Mononuclear cell (primary cell): Measurements from ENCODE around the gene ATP11A. TPM values are rescaled to one million over a fixed set of nuclear protein-coding genes. Genes with fewer than 3 reads are reported as not detected.

Source experiments
- H3K27me3 ChIP-seq: 2 replicates; pipeline ENCODE4 v1.6.0; 2011; ENCODE audit warnings: low read length, control low read depth; ENCODE audit not compliant: insufficient read depth
- H3K4me1 ChIP-seq: 2 replicates; pipeline ENCODE4 v1.5.1; 2011; ENCODE audit warnings: mild to moderate bottlenecking, low read length, control low read depth; ENCODE audit not compliant: insufficient read depth
- H3K4me3 ChIP-seq: 2 replicates; pipeline ENCODE4 v1.5.1; 2011; ENCODE audit warnings: mild to moderate bottlenecking, low read length, moderate library complexity
- H3K9me3 ChIP-seq: 2 replicates; pipeline ENCODE4 v1.5.1; 2011; ENCODE audit warnings: low read depth, mild to moderate bottlenecking, control low read depth, low read length
- total RNA-seq: library from RNA; depleted of rRNA; stranded (reverse); fragments of >200 nt; gene quantifications from one replicate; pipeline ENCODE4 v1.2.3, GENCODE V29; 2012

The ATP11A gene
- total RNA-seq, 1 donor, result 24.9 TPM

DNA sequence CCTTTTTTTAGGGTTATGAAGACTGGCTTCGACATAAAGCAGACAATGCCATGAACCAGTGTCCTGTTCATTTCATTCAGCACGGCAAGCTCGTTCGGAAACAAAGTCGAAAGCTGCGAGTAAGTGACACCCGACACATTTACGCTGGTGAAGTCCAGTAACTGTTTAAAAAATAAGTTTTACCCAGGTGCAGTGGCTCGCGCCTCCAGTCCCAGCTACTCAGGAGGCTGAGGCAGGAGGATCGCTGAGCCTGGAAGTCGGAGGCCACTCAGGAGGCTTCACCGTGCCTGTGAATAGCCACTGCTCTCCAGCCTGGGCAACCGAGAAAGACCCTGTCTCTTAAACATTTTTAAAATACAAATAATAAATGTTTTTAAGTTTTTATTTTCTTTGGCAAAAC, 120.8 kb downstream of the ATP11A start:
- H3K4me3 ChIP-seq, result no peak overlapping the region
- H3K27me3 ChIP-seq, result no peaks in the 10 kb centered on the region
- no peaks in the 10 kb centered on the region for H3K9me3 ChIP-seq
- H3K4me1 ChIP-seq, result no peaks in the 10 kb centered on the region

DNA sequence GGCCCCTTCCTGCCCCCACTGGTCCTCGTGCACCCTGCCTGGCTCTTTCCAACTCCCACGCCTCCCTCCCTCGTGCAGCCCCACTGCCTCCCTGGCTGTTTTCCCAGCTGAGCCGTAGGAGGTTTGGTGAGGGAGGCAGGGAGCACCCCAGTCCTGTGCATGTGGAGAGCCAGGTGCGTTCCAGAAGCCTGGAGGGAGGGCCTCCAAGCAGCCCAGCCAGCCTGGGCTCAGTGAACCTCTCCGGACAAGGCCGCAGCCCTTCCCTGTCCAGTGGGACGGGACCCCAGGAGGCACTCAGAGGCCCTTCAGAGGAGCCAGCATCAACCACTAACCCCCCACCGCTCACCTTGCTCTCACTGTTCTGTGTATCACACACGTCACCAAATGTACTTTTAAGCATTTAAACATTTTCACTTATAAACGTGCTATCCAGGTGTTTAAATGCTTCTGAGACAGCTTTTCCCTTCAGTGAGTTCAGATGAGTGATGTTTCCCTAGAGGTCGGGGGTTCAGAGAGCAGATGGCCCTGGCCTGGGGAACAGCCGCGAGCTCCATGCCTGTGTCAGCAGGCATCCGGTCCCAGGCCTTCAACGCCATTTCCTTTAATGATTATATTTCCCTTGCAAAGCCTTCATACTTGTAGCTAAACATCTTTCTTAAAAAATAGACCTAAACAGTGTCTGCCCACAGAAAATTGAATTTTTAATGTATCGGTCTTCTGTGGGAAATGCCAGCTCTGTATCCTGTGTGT, 122.6 kb downstream of the ATP11A start:
- Histone ChIP-seq H3K4me1 (no peaks in the 10 kb centered on the region), H3K9me3 (no peaks in the 10 kb centered on the region), H3K4me3 (no peak overlapping the region), H3K27me3 (no peaks in the 10 kb centered on the region)

DNA sequence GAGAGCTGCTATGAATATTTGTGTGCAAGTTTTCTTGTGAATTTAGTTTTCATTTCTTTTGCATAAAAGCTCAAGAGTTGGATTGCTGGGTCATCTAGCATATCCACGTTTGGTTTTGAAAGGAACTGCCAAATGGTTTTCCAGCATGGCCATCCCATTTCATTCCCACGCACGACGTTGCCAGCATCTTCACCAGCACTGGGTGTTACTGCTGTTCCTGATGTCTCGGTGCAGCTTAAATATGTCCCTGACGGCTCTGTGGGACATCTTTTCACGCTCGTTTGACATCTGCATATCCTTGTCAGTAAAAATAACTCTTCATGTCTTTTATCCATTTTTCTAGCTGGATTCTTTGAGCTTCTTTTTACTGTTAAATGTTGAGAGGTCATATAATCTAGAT, 123.7 kb downstream of the ATP11A start:
- H3K4me3 ChIP-seq, result no peak overlapping the region
- H3K4me1 ChIP-seq, result no peaks in the 10 kb centered on the region
- H3K9me3 ChIP-seq, result no peaks in the 10 kb centered on the region
- H3K27me3 ChIP-seq, result no peaks in the 10 kb centered on the region

DNA sequence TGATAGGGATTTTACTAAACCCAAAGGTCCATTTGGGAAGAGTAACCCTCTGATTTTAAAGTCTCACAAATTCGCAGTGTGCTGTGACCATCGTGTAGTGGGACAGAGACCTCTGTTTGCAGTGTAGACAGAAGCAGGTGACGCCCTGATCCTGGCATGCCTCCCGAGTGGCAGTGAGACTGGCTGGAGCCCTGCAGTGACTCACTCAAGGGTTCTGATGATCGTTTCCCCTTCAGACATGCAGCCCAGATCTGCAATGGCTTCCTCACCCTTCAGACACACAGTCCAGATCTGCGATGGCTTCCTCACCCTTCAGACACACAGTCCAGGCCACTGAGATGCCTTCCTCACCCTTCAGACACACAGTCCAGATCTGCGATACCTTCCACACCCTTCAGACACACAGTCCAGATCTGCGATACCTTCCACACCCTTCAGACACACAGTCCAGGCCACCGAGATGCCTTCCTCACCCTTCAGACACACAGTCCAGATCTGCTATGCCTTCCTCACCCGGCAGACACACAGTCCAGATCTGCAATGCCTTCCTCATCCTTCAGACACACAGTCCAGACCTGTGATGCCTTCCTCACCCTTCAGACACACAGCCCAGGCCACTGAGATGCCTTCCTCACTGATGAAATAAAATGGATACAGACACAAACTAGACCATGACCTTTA, 125.2 kb downstream of the ATP11A start:
- no peak overlapping the region for H3K4me3 ChIP-seq
- H3K9me3 ChIP-seq, result no peaks in the 10 kb centered on the region
- H3K27me3 ChIP-seq, result no peaks in the 10 kb centered on the region
- H3K4me1 ChIP-seq, result no peaks in the 10 kb centered on the region

- H3K27me3 ChIP-seq, result no peaks in the 10 kb centered on the region
- H3K9me3 ChIP-seq, result no peaks in the 10 kb centered on the region
- H3K4me3 ChIP-seq, result no peak overlapping the region
- no peaks in the 10 kb centered on the region for H3K4me1 ChIP-seq
These were observed 126.0 kb downstream of the ATP11A start for GRCh38 chr13:112815871-112816270.

DNA sequence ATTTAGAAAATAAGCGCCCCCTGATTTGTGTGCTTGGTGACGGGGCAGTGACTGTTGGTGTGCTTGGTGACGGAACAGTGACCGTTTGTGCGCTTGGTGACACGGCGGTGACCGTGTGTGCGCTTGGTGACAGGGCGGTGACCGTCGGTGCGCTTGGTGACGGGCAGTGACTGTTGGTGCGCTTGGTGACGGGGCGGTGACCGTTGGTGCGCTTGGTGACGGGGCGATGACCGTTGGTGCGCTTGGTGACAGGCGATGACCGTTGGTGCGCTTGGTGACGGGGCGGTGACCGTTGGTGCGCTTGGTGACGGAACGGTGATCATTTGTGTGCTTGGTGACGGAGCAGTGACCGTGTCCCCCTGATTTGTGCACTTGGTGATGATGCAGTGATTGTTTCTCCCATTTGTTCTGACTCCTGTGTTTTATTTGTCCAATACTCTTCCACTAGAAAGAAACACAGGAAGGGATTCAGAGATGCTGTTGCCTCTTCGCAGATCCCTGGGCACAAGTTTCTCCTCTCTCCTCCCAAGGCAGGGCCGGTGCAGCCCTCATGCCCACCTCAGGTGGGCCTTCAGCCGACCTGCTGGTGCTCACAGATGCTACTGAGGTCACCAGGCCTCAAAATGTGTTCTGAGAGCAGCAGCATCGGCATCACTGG, 128.3 kb downstream of the ATP11A start:
- H3K9me3 ChIP-seq, result no peaks in the 10 kb centered on the region
- no peak overlapping the region for H3K4me3 ChIP-seq
- no peaks in the 10 kb centered on the region for H3K4me1 ChIP-seq
- H3K27me3 ChIP-seq, result no peaks in the 10 kb centered on the region

- H3K4me1 ChIP-seq, result no peaks in the 10 kb centered on the region
- H3K27me3 ChIP-seq, result no peaks in the 10 kb centered on the region
- H3K9me3 ChIP-seq, result no peaks in the 10 kb centered on the region
- no peak overlapping the region for H3K4me3 ChIP-seq
These were observed 128.8 kb downstream of the ATP11A start for GRCh38 chr13:112818698-112819045.

- Histone ChIP-seq H3K9me3 (no peaks in the 10 kb centered on the region), H3K4me3 (no peak overlapping the region), H3K27me3 (no peaks in the 10 kb centered on the region), H3K4me1 (no peaks in the 10 kb centered on the region)
These were observed 129.3 kb downstream of the ATP11A start for GRCh38 chr13:112819111-112819510.

- Histone ChIP-seq H3K9me3 (no peaks in the 10 kb centered on the region), H3K4me1 (no peaks in the 10 kb centered on the region), H3K4me3 (no peak overlapping the region), H3K27me3 (no peaks in the 10 kb centered on the region)
These were observed 130.0 kb downstream of the ATP11A start for GRCh38 chr13:112819816-112820215.

DNA sequence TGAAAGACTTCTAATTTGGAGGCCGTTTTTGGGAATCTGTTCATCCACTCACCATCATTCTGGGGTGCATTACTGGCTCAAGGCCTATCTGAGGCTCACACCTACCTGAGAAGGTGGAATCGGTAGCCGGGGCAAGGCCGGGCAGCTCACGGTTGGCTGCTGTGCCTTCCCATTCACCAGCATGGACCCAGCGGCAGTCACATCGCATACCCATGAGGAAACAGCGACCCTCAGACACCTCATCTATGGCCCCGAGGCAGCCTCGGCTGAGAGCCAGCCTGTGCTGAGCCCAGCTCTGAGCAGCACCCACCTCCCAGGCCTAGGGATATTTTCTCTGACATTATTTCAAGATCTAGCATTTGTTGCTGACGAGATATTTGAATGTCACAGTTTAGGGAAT, 130.5 kb downstream of the ATP11A start:
- Histone ChIP-seq H3K9me3 (no peaks in the 10 kb centered on the region), H3K27me3 (no peaks in the 10 kb centered on the region), H3K4me3 (no peak overlapping the region), H3K4me1 (no peaks in the 10 kb centered on the region)

DNA sequence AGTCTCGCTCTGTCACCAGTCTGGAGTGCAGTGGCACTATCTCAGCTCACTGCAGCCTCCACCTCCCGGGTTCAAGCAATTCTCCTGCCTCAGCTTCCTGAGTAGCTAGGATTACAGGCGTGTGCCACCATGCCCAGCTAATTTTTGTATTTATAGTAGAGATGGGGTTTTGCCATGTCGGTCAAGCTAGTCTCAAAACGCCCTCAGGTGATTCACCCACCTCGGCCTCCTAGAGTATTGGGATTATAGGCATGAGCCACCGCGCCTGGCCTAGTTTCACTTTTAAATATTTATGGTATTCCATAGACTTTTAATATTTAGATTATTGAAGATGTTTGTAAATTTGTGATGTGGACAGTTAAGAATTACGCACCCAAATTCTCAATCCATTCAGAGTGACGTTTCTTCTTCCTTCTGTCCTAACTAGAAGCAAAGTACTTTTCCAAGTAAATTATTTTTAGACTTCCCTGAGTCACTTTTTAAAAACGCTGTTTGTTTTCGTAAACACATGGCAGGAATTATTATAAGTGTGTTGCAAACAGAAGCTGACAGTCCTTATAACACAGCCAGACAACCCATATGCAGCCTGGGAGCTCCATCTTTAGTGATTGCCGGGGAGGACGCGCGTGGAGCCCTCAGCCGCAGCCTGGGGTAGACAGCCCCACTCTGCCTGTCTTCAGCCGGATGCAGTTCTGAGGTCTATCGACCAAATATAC, 131.7 kb downstream of the ATP11A start:
- Histone ChIP-seq H3K4me1 (no peaks in the 10 kb centered on the region), H3K9me3 (no peaks in the 10 kb centered on the region), H3K27me3 (no peaks in the 10 kb centered on the region), H3K4me3 (no peak overlapping the region)

GRCh38 chr13:112822851-112823250, 133.0 kb downstream of the ATP11A start:
- no peaks in the 10 kb centered on the region for H3K4me1 ChIP-seq
- H3K4me3 ChIP-seq, result no peak overlapping the region
- no peaks in the 10 kb centered on the region for H3K27me3 ChIP-seq
- H3K9me3 ChIP-seq, result no peaks in the 10 kb centered on the region

GRCh38 chr13:112824429-112824828, 134.6 kb downstream of the ATP11A start:
- no peaks in the 10 kb centered on the region for H3K9me3 ChIP-seq

GRCh38 chr13:112825071-112825470, 135.2 kb downstream of the ATP11A start:
- H3K27me3 ChIP-seq, result no peaks in the 10 kb centered on the region
- no peaks in the 10 kb centered on the region for H3K4me1 ChIP-seq
- H3K9me3 ChIP-seq, result no peaks in the 10 kb centered on the region
- H3K4me3 ChIP-seq, result no peak overlapping the region

More at GRCh38 chr13:112824429-112824828, 134.6 kb downstream of the ATP11A start:
- H3K27me3 ChIP-seq, result no peaks in the 10 kb centered on the region
- H3K4me1 ChIP-seq, result no peaks in the 10 kb centered on the region
- H3K4me3 ChIP-seq, result no peak overlapping the region

GRCh38 chr13:112825875-112826274, 136.0 kb downstream of the ATP11A start:
- Histone ChIP-seq H3K27me3 (no peaks in the 10 kb centered on the region), H3K4me3 (no peak overlapping the region), H3K4me1 (no peaks in the 10 kb centered on the region), H3K9me3 (no peaks in the 10 kb centered on the region)
